Memory B cell (primary cell): Measurements from ENCODE around the gene DOCK6.
A peak's percentile ranks its signal among the peaks of the same experiment; 100 is the strongest.

Experiments used
- ATAC-seq: fragments of 150-1000 bp; cut with Tn5 transposase; 2 replicates; pipeline ENCODE4 v1.10.0; 2021; ENCODE audit warnings: low read depth, mild to moderate bottlenecking, moderate library complexity
- DNase-seq, 2 donors: peaks; one replicate each; pipeline ENCODE4 v3.0.0; 2022; ENCODE audit warnings: low spot score in 2 of 2
- H3K27ac Mint-ChIP-seq: one replicate; pipeline ENCODE4 v1.8.0; 2022; ENCODE audit warnings: mild to moderate bottlenecking, moderate library complexity, mixed read lengths
- H3K27me3 Mint-ChIP-seq: one replicate; pipeline ENCODE4 v1.8.0; 2022; ENCODE audit warnings: mixed read lengths
- H3K36me3 Mint-ChIP-seq: one replicate; pipeline ENCODE4 v1.8.0; 2022; ENCODE audit warnings: mild to moderate bottlenecking, mixed read lengths
- H3K4me1 Mint-ChIP-seq: one replicate; pipeline ENCODE4 v1.8.0; 2022; ENCODE audit warnings: mixed read lengths
- H3K4me3 Mint-ChIP-seq: one replicate; pipeline ENCODE4 v1.8.0; 2022; ENCODE audit warnings: mild to moderate bottlenecking, moderate library complexity, mixed read lengths
- H3K9me3 Mint-ChIP-seq: one replicate; pipeline ENCODE4 v1.8.0; 2022; ENCODE audit warnings: mixed read lengths

The DOCK6 gene

GRCh38 chr19:11244846-11245589, 17.3 kb downstream of the DOCK6 start:
- Mint-ChIP-seq H3K27me3 (peaks cover 3% of the 10 kb centered on the region), H3K4me1 (peaks cover 4% of the 10 kb centered on the region), H3K36me3 (no peaks in the 10 kb centered on the region), H3K27ac (no peak overlapping the region), H3K9me3 (no peaks in the 10 kb centered on the region), H3K4me3 (no peak overlapping the region)
- ATAC-seq (no peak), DNase-seq (no peak)

- no peaks in the 10 kb centered on the region for H3K36me3 Mint-ChIP-seq
- peak overlapping the region; percentile 12 for H3K27ac Mint-ChIP-seq
- peaks cover 2% of the 10 kb centered on the region for H3K9me3 Mint-ChIP-seq
- peak; percentile 6 for ATAC-seq
- no peak overlapping the region for H3K4me3 Mint-ChIP-seq
- H3K4me1 Mint-ChIP-seq: peaks cover 4% of the 10 kb centered on the region
- peaks cover 3% of the 10 kb centered on the region for H3K27me3 Mint-ChIP-seq
- DNase-seq: no peak
Observed at GRCh38 chr19:11243798-11244169, 18.5 kb downstream of the DOCK6 start.

GRCh38 chr19:11242864-11243797, 19.2 kb downstream of the DOCK6 start:
- Mint-ChIP-seq H3K36me3 (peaks cover 3% of the 10 kb centered on the region), H3K27ac (peak overlapping the region; percentile 12), H3K27me3 (peaks cover 3% of the 10 kb centered on the region), H3K9me3 (peaks cover 6% of the 10 kb centered on the region), H3K4me1 (peaks cover 4% of the 10 kb centered on the region), H3K4me3 (no peak overlapping the region)
- peak; percentile 97 for ATAC-seq
- peak; percentile 76 to 88 for DNase-seq

GRCh38 chr19:11242025-11242424, 20.3 kb downstream of the DOCK6 start:
- no peak for ATAC-seq
- Mint-ChIP-seq H3K36me3 (peaks cover 6% of the 10 kb centered on the region), H3K4me3 (no peak overlapping the region), H3K27me3 (peaks cover 3% of the 10 kb centered on the region), H3K9me3 (peaks cover 10% of the 10 kb centered on the region), H3K4me1 (peaks cover 4% of the 10 kb centered on the region), H3K27ac (no peak overlapping the region)
- no peak for DNase-seq

- H3K27ac Mint-ChIP-seq: no peak overlapping the region
- no peak overlapping the region for H3K4me3 Mint-ChIP-seq
- DNase-seq (no peak), ATAC-seq (no peak)
- peaks cover 2% of the 10 kb centered on the region for H3K27me3 Mint-ChIP-seq
- H3K36me3 Mint-ChIP-seq: peaks cover 8% of the 10 kb centered on the region
- peaks cover 10% of the 10 kb centered on the region for H3K9me3 Mint-ChIP-seq
- peaks cover 4% of the 10 kb centered on the region for H3K4me1 Mint-ChIP-seq
Observed at GRCh38 chr19:11240008-11240444, 22.3 kb downstream of the DOCK6 start.

- no peak for DNase-seq
- Mint-ChIP-seq H3K27me3 (peaks cover 2% of the 10 kb centered on the region), H3K4me1 (peaks cover 4% of the 10 kb centered on the region), H3K4me3 (no peak within 1 kb of the TSS), H3K9me3 (peaks cover 10% of the 10 kb centered on the region), H3K27ac (no peak within 1 kb of the TSS), H3K36me3 (peaks cover 8% of the 10 kb centered on the region)
- no peak for ATAC-seq
Observed at GRCh38 chr19:11239377-11240000, 22.8 kb downstream of the DOCK6 start, which contains the start of gene ANGPTL8. Gene ANGPTL8, plus strand, starts transcription at chr19:11239619. Its CDS starts 19 bp downstream, at chr19:11239638.

GRCh38 chr19:11238781-11239376, 23.4 kb downstream of the DOCK6 start:
- H3K27me3 Mint-ChIP-seq: peaks cover 2% of the 10 kb centered on the region
- no peak overlapping the region for H3K4me3 Mint-ChIP-seq
- ATAC-seq (no peak), DNase-seq (no peak)
- H3K9me3 Mint-ChIP-seq: peaks cover 10% of the 10 kb centered on the region
- no peak overlapping the region for H3K27ac Mint-ChIP-seq
- H3K36me3 Mint-ChIP-seq: peaks cover 8% of the 10 kb centered on the region
- H3K4me1 Mint-ChIP-seq: peaks cover 4% of the 10 kb centered on the region

- Mint-ChIP-seq H3K4me3 (no peak overlapping the region), H3K4me1 (no peaks in the 10 kb centered on the region), H3K27me3 (no peaks in the 10 kb centered on the region), H3K27ac (no peak overlapping the region), H3K36me3 (peaks cover 8% of the 10 kb centered on the region), H3K9me3 (peaks cover 10% of the 10 kb centered on the region)
- no peak for DNase-seq
- ATAC-seq: no peak
Observed at GRCh38 chr19:11238041-11238440, 24.3 kb downstream of the DOCK6 start.

- Mint-ChIP-seq H3K9me3 (peaks cover 10% of the 10 kb centered on the region), H3K4me3 (no peak overlapping the region), H3K27me3 (no peaks in the 10 kb centered on the region), H3K4me1 (no peaks in the 10 kb centered on the region), H3K36me3 (peaks cover 8% of the 10 kb centered on the region), H3K27ac (no peak overlapping the region)
- DNase-seq (no peak), ATAC-seq (no peak)
Observed at GRCh38 chr19:11237321-11237720, 25.0 kb downstream of the DOCK6 start.

GRCh38 chr19:11236324-11237301, 25.7 kb downstream of the DOCK6 start:
- DNase-seq (no peak), ATAC-seq (no peak)
- no peaks in the 10 kb centered on the region for H3K27me3 Mint-ChIP-seq
- no peak overlapping the region for H3K4me3 Mint-ChIP-seq
- H3K4me1 Mint-ChIP-seq: no peaks in the 10 kb centered on the region
- H3K36me3 Mint-ChIP-seq: peaks cover 8% of the 10 kb centered on the region
- no peak overlapping the region for H3K27ac Mint-ChIP-seq
- peaks cover 10% of the 10 kb centered on the region for H3K9me3 Mint-ChIP-seq

GRCh38 chr19:11234486-11235075, 27.7 kb downstream of the DOCK6 start:
- Mint-ChIP-seq H3K36me3 (peaks cover 8% of the 10 kb centered on the region), H3K4me1 (no peaks in the 10 kb centered on the region), H3K27ac (no peak overlapping the region), H3K4me3 (no peak overlapping the region), H3K9me3 (peaks cover 10% of the 10 kb centered on the region), H3K27me3 (no peaks in the 10 kb centered on the region)
- ATAC-seq (no peak), DNase-seq (no peak)

GRCh38 chr19:11233073-11233472, 29.3 kb downstream of the DOCK6 start:
- Mint-ChIP-seq H3K27me3 (peaks cover 3% of the 10 kb centered on the region), H3K27ac (no peak overlapping the region), H3K4me1 (no peaks in the 10 kb centered on the region), H3K36me3 (peaks cover 5% of the 10 kb centered on the region), H3K4me3 (no peak overlapping the region), H3K9me3 (peaks cover 4% of the 10 kb centered on the region)
- DNase-seq (no peak), ATAC-seq (no peak)
